Small intestine (tissue), 16 donors: ENCODE results near the gene RUBCN. TPM values are rescaled to one million over a fixed set of nuclear protein-coding genes. Genes with fewer than 3 reads are reported as not detected.

ENCODE experiments used
- DNase-seq, 2 donors: peaks; one replicate each; pipeline versions ENCODE4 v3.0.0 to v3.0.0-alpha.2; 2013
- FAIRE-seq: peaks from 2 replicates; lab custom pipeline; 2012; peaks lifted over from hg19 to GRCh38; lab: Jason Lieb, UNC
- H3K27ac ChIP-seq, 3 donors: one replicate each; pipeline ENCODE4 v1.5.1; 2013; ENCODE audit warnings: low read length in 2 of 3, mild to moderate bottlenecking in 2 of 3, control low read depth in 1 of 3, inconsistent platforms in 1 of 3, low read depth in 1 of 3, moderate library complexity in 1 of 3
- H3K27me3 ChIP-seq, 3 donors: one replicate each; pipeline ENCODE4 v1.6.1; 2013; ENCODE audit warnings: low read length in 3 of 3, inconsistent platforms in 1 of 3; ENCODE audit not compliant: control insufficient read depth in 3 of 3, insufficient read depth in 3 of 3
- H3K36me3 ChIP-seq, 3 donors: one replicate each; pipeline ENCODE4 v1.6.1; 2013; ENCODE audit warnings: low read length in 3 of 3, inconsistent platforms in 1 of 3, low read depth in 1 of 3, mild to moderate bottlenecking in 1 of 3, moderate library complexity in 1 of 3; ENCODE audit not compliant: control insufficient read depth in 3 of 3, insufficient read depth in 2 of 3
- H3K4me1 ChIP-seq, 3 donors: one replicate each; pipeline ENCODE4 v1.6.1; 2013; ENCODE audit warnings: low read length in 2 of 3, inconsistent platforms in 1 of 3, low read depth in 1 of 3, mild to moderate bottlenecking in 1 of 3, moderate library complexity in 1 of 3; ENCODE audit not compliant: control insufficient read depth in 3 of 3, insufficient read depth in 2 of 3
- H3K4me3 ChIP-seq, 3 donors: one replicate each; pipeline ENCODE4 v1.5.1; 2013; ENCODE audit warnings: low read length in 3 of 3, control low read depth in 1 of 3, inconsistent platforms in 1 of 3, low read depth in 1 of 3, mild to moderate bottlenecking in 1 of 3, moderate library complexity in 1 of 3
- H3K9me3 ChIP-seq, 2 donors: one replicate each; pipeline ENCODE4 v1.6.1; 2013; ENCODE audit warnings: low read depth in 1 of 2, low read length in 1 of 2; ENCODE audit not compliant: control insufficient read depth in 2 of 2, insufficient read depth in 1 of 2
- WGBS, 3 donors: extraction: QIAGEN DNeasy Blood & Tissue Kit; methylation state at CpG; one replicate each; pipeline ENCODE4 v1.1.7; 2013; 5-methylcytosine and 5-hydroxymethylcytosine counted together
- long read RNA-seq, 10 donors: transcript quantifications; one replicate each; lab custom pipeline, GENCODE V29; 2026
- polyA plus RNA-seq, 4 donors: library from polyadenylated mRNA; stranded (reverse) in 3 of 4; unstranded in 1 of 4; fragments of 200-250 nt in 3 of 4; fragments of 120-200 nt in 1 of 4; gene quantifications; one replicate each; pipeline versions ENCODE4 v1.2.1 to v1.2.3, GENCODE V29; 2013
- donor health status: healthy with polysubstance abuse.
- donor health status: control.
- donor health status: control.
- donor health status: Bipolar disorder and iron deficiency.
- donor health status: healthy.

The RUBCN gene
- 10 to 100 TPM in 3 of 4 donors, 1 to 10 TPM in 1; 6.9 to 14.6 (median 11.7) TPM for polyA plus RNA-seq
- long read RNA-seq, donor 1 = 0 reads
- long read RNA-seq, donor 2, partial matches to known transcripts = 0 of 1 reads
- long read RNA-seq, donor 2, other reads (novel, unspliced or antisense) = 0 of 1 reads
- long read RNA-seq, donor 3, partial matches to known transcripts = 0 of 1 reads
- long read RNA-seq, donor 3, other reads (novel, unspliced or antisense) = 0 of 1 reads
- long read RNA-seq, donor 4 = 0 reads
- long read RNA-seq, donor 5 = 0 reads
- long read RNA-seq, donor 6, partial matches to known transcripts = 0 of 1 reads
- long read RNA-seq, donor 6, other reads (novel, unspliced or antisense) = 0 of 1 reads
- long read RNA-seq, donor 7 = 0 reads
- long read RNA-seq, donor 8 = 0 reads
- long read RNA-seq, donor 9 = 0 reads
- long read RNA-seq, donor 10, partial matches to known transcripts = 0 of 4 reads
- long read RNA-seq, donor 10, other reads (novel, unspliced or antisense) = 0 of 4 reads

- H3K27ac ChIP-seq = peak within 1 kb of the TSS; percentile 87 to 95 (median 88)
- peak within 1 kb of the TSS; percentile 72 to 99 (median 82) for H3K4me3 ChIP-seq
- FAIRE-seq (no peak), DNase-seq (peak; percentile 98)
- H3K36me3 ChIP-seq = peaks cover 0 to 7% (median 0%) of the 10 kb centered on the region in 3 donors
- H3K4me1 ChIP-seq = peaks cover 0 to 10% (median 2%) of the 10 kb centered on the region in 3 donors
- H3K27me3 ChIP-seq = no peaks in the 10 kb centered on the region
- 0% methylated on average over 76 to 92 of the region's 92 CpGs for WGBS, 3 donors
- H3K9me3 ChIP-seq = no peaks in the 10 kb centered on the region
Measured at GRCh38 chr3:197736491-197737318, at the start of gene RUBCN. Gene RUBCN, minus strand, starts transcription at chr3:197736904. Its CDS starts 185 bp downstream, at chr3:197736719.

GRCh38 chr3:197784019-197784585 is 47.4 kb upstream of the RUBCN start:
- Histone ChIP-seq H3K4me3 (no peak overlapping the region), H3K4me1 (no peaks in the 10 kb centered on the region), H3K36me3 (peaks cover 0 to 26% (median 13%) of the 10 kb centered on the region in 3 donors), H3K9me3 (peaks cover 0 to 4% of the 10 kb centered on the region in 2 donors), H3K27me3 (no peaks in the 10 kb centered on the region), H3K27ac (no peak overlapping the region)
- no peak for FAIRE-seq
- 90 to 93% (median 90%) methylated on average over 7 of the region's 7 CpGs for WGBS, 3 donors
- no peak for DNase-seq

- Histone ChIP-seq H3K27ac (no peak overlapping the region), H3K27me3 (no peaks in the 10 kb centered on the region), H3K4me1 (no peaks in the 10 kb centered on the region), H3K4me3 (no peak overlapping the region), H3K9me3 (peaks cover 0 to 4% of the 10 kb centered on the region in 2 donors), H3K36me3 (peaks cover 4 to 35% (median 18%) of the 10 kb centered on the region in 3 donors)
- WGBS, 3 donors = 68 to 81% (median 78%) methylated on average over 4 of the region's 4 CpGs
- FAIRE-seq (no peak), DNase-seq (no peak)
Measured at GRCh38 chr3:197782230-197782629, 45.5 kb upstream of the RUBCN start.

- H3K4me3 ChIP-seq = no peak overlapping the region
- DNase-seq = no peak
- H3K27me3 ChIP-seq = no peaks in the 10 kb centered on the region
- no peak overlapping the region for H3K27ac ChIP-seq
- WGBS, 3 donors = 90 to 96% (median 92%) methylated on average over 7 of the region's 7 CpGs
- FAIRE-seq = no peak
- H3K9me3 ChIP-seq = peaks cover 0 to 4% of the 10 kb centered on the region in 2 donors
- H3K4me1 ChIP-seq = no peaks in the 10 kb centered on the region
- peaks cover 10 to 59% (median 24%) of the 10 kb centered on the region in 3 donors for H3K36me3 ChIP-seq
Measured at GRCh38 chr3:197775317-197775716, 38.6 kb upstream of the RUBCN start.

GRCh38 chr3:197761784-197762183 is 25.1 kb upstream of the RUBCN start:
- H3K27ac ChIP-seq = no peak overlapping the region
- FAIRE-seq (no peak), DNase-seq (no peak)
- peaks cover 0 to 33% (median 3%) of the 10 kb centered on the region in 3 donors for H3K36me3 ChIP-seq
- no peak overlapping the region for H3K4me3 ChIP-seq
- H3K4me1 ChIP-seq = no peaks in the 10 kb centered on the region
- H3K9me3 ChIP-seq = no peaks in the 10 kb centered on the region
- no peaks in the 10 kb centered on the region for H3K27me3 ChIP-seq

- Histone ChIP-seq H3K27me3 (no peaks in the 10 kb centered on the region), H3K4me1 (no peaks in the 10 kb centered on the region), H3K4me3 (no peak overlapping the region), H3K36me3 (peaks cover 0 to 20% (median 3%) of the 10 kb centered on the region in 3 donors), H3K9me3 (no peaks in the 10 kb centered on the region), H3K27ac (no peak overlapping the region)
- 88 to 96% (median 95%) methylated on average over 4 of the region's 4 CpGs for WGBS, 3 donors
- FAIRE-seq (no peak), DNase-seq (no peak)
Measured at GRCh38 chr3:197758512-197758911, 21.8 kb upstream of the RUBCN start.

- Histone ChIP-seq H3K27ac (no peak overlapping the region), H3K36me3 (peaks cover 0 to 7% (median 2%) of the 10 kb centered on the region in 3 donors), H3K9me3 (no peaks in the 10 kb centered on the region), H3K4me1 (peaks cover 0 to 6% (median 0%) of the 10 kb centered on the region in 3 donors), H3K4me3 (no peak overlapping the region), H3K27me3 (no peaks in the 10 kb centered on the region)
- DNase-seq (no peak), FAIRE-seq (no peak)
- WGBS, 3 donors = 83 to 91% (median 84%) methylated on average over 3 of the region's 3 CpGs
Measured at GRCh38 chr3:197756704-197757103, 20.0 kb upstream of the RUBCN start.

GRCh38 chr3:197753263-197753662 is 16.6 kb upstream of the RUBCN start:
- Histone ChIP-seq H3K4me3 (no peak overlapping the region), H3K4me1 (peaks cover 0 to 12% (median 0%) of the 10 kb centered on the region in 3 donors)
- no peak for FAIRE-seq

More at GRCh38 chr3:197753263-197753662, 16.6 kb upstream of the RUBCN start:
- DNase-seq = no peak
- WGBS, 3 donors = 88 to 91% (median 91%) methylated on average over 3 of the region's 3 CpGs
- Histone ChIP-seq H3K36me3 (peaks cover 0 to 7% (median 2%) of the 10 kb centered on the region in 3 donors), H3K27me3 (no peaks in the 10 kb centered on the region), H3K27ac (no peak overlapping the region), H3K9me3 (no peaks in the 10 kb centered on the region)
